ENCODE measurements around the gene NHSL2.
"Not testable (repeated sequence)": the region's sequence is repeated elsewhere in the genome, so short reads cannot be mapped to it uniquely, and the experiment has no call there.

NHSL2 gene

GRCh38 chrX:71910643-71910985 lies at the start of gene NHSL2:
Gene NHSL2 (plus strand): TSS chrX:71910845.
- no peak for DNase-seq (ENCODE audit: low read depth, low spot score)

DNA sequence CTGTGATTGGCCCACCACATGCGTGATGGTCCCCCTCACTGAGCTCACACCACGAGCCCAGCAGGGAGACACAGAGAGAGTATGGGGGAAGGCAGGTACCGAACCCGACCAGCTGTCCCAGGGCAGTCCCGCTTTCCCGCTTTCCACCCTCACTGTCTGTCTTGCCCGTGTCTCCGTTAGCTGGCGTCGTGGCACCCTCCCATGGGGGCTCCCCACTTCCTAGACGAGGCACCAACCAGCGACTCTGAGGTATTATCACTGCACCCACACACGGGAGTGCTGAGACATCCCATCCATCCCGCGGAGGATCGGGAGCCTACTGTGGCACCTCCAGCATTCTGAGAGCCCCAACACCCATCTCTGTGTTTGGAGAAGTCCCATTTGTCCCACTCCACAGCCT lies 43.0 kb upstream of the NHSL2 start:
- no peak for DNase-seq (ENCODE audit: low read depth, low spot score)

- DNase-seq (ENCODE audit: low read depth, low spot score): not testable (repeated sequence)
These were observed 41.1 kb upstream of the NHSL2 start for GRCh38 chrX:71869566-71869965.

GRCh38 chrX:71870208-71871098 lies 40.2 kb upstream of the NHSL2 start:
- no peak for DNase-seq (ENCODE audit: low read depth, low spot score)

- DNase-seq (ENCODE audit: low read depth, low spot score): no peak
These were observed 39.3 kb upstream of the NHSL2 start for GRCh38 chrX:71871367-71871766.

DNA sequence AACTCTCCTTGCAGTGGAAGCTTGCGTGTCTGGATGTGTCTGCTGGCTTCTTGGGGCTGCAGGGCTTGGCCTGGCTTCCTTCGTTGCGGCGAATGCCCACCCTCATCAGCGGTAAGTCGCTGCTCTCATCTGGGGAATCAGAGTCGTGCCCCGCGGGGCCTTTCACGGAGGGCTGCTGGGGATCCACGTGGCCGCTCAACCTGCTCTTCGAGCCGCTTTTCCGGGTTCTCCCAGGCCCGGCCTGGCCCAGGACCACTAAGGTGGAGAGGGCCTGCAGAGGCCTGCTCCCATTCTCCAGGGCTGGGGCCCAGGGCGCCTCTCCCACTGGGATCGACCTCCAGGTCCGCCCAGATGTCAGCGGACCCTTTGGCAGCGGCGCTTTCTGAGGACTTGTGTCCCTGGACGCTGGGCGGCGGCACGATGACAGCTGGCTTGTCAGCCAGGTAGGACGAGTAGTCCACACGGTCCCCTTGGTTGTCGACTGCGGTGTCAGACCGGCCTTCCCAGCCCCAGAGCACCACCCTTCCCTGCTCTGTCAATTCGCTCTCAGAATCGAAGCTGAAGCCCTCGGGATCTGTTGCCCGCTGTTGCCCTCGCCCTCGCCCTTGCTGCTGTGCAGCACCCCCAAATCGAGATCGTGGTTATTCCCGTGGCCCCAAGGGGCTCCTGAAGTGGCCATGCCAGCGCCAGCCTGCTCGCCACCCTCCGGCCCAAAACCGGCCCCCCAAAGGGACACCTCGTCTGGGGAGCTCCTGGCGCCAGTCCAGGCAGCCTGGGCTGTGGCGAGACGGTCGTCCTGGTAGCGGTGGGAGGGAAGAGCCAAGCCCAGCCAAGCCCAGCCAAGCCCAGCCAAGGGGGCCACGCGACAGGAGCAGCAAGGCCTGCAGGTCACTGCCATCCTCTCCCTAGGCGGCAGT lies 37.8 kb upstream of the NHSL2 start:
- DNase-seq (ENCODE audit: low read depth, low spot score): no peak

DNA sequence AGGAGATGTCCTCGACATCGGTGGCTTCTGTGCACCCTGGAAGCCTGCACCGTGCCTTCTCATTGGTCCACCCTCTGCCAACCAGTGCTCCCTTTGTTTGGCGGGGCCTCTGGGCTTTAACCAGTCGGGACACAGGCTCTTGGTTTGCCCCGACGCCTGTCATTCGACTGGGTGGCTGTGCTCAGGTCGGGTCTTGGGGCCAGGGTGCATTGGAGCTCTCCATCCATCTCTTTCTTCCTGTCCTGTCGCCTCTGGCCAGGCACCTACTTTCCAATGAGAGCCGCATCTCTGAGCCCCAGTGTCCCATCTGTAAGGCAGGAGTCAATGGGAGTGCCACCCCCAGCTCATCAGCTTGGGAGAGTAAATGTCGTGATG lies 37.2 kb upstream of the NHSL2 start:
- no peak for DNase-seq (ENCODE audit: low read depth, low spot score)

DNA sequence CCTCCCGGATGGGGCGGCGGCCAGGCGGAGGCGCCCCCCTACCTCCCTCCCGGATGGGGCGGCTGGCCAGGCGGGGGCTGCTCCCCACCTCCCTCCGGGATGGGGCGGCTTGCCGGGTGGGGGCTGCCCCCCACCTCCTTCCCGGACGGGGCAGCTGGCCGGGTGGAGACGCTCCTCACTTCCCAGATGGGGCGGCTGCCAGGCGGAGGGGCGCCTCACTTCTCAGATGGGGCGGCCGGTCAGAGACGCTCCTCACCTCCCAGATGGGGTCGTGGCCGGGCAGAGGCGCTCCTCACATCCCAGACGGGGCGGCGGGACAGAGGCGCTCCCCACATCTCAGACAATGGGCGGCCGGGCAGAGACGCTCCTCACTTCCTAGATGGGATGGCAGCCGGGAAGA lies 33.8 kb upstream of the NHSL2 start:
- not testable (repeated sequence) for DNase-seq (ENCODE audit: low read depth, low spot score)

- no peak for DNase-seq (ENCODE audit: low read depth, low spot score)
These were observed 25.5 kb upstream of the NHSL2 start for GRCh38 chrX:71885099-71885498.

GRCh38 chrX:71895607-71896006 lies 15.0 kb upstream of the NHSL2 start:
- no peak for DNase-seq (ENCODE audit: low read depth, low spot score)

GRCh38 chrX:71906144-71906543 lies 4.5 kb upstream of the NHSL2 start:
- DNase-seq (ENCODE audit: low read depth, low spot score): no peak

DNA sequence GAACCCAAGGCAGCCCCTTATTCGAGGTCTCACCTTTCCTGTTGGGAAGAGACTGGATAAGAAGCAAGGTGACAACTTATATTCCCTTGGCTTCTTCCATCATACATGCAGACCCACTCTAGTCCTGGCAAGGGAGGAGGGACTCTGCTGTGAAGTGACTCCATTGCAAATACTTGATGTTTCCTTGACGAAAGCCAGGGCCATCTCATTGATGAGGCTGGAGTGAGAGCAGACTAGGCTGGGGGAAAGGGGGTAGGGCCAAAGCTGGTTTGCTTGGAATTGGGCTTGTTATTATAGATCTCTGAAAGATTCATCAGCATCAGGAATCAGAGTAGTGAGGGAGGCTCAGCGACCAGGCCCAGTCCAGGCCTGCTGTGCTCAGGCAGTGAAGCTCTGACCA lies 2.3 kb upstream of the NHSL2 start:
- DNase-seq (ENCODE audit: low read depth, low spot score): no peak

DNA sequence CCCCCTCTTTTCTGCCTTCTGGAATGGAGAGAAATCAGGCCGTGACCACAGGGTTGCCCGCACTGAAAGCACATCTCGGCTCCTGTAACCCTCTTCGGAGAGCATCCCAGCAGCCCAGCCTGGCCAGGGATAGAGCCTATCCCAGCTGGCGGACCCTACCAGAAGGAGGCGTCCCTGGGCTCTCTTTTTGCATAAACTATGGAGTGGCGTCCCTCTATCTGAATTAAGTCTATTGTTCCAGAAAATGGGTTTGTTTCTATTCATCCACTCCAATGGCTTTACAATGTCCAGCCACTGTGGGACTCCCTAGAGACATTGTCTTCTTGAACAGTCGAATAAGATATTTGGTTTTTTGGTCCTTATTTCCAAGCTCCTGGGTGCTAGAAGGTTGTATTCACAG lies 689 bp upstream of the NHSL2 start:
- DNase-seq (ENCODE audit: low read depth, low spot score): no peak

- DNase-seq (ENCODE audit: low read depth, low spot score): no peak
These were observed 513 bp downstream of the NHSL2 start for GRCh38 chrX:71910986-71911730.

GRCh38 chrX:71911731-71912050 lies 1.0 kb downstream of the NHSL2 start:
- DNase-seq (ENCODE audit: low read depth, low spot score): no peak

GRCh38 chrX:71912156-71912555 lies 1.5 kb downstream of the NHSL2 start:
- no peak for DNase-seq (ENCODE audit: low read depth, low spot score)

DNA sequence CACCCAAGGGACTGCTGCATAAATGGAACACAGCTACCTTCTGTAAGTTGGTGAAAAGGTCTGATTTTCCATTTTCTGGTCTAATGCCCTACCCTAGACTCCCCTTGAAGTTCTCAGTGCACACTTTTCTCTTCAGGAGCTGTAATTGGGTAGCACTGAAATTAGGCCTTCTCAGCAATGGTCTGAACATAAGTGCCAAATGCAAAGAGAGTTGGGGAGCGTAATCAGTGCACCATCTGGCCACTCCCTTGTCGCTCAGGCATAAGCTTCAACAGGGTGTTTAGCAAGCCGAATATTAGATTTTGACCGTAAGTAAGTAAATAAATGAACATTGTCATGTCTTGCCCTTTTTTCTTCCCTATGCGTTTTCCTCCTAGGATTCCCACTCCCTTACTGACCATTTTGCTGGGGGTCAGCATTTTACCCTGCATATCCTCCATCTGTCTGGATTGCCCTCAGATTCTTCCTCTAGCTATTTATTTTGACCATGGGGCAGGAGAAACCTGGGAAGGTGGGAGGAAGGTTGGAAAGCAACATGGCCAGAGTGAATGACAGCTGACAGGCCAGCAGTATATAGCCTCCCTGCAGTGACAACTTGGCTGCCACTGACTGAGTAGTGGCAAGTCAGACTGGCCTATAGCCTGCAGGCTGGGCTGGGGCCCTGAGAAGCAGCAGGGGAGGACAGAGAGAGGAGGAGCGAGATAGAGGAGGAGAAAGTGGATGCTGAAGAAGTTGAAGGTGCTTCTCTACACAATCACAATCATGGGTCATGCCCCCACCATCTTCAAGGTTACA lies 2.7 kb downstream of the NHSL2 start:
- no peak for DNase-seq (ENCODE audit: low read depth, low spot score)

GRCh38 chrX:71917621-71918343 lies 7.1 kb downstream of the NHSL2 start:
- no peak for DNase-seq (ENCODE audit: low read depth, low spot score)

DNA sequence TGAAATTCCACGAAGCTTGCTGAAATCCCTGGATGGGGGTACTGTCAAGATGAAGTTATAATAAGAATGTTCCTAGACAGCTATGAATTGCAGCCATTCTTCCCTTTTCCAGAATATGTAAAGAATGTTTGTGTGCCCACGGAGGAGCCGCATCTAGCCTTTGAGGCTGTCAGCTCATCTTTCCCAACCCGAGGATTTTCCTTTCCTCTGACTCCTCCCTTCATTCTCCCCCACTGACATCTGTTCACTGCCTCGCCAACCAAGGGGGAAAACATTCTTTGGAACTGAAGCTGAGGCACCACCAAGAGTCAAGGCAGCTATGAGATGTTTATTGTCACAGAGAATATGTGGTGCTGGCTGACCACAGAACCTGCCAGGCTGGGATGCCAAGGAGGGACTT lies 8.8 kb downstream of the NHSL2 start:
- no peak for DNase-seq (ENCODE audit: low read depth, low spot score)

DNA sequence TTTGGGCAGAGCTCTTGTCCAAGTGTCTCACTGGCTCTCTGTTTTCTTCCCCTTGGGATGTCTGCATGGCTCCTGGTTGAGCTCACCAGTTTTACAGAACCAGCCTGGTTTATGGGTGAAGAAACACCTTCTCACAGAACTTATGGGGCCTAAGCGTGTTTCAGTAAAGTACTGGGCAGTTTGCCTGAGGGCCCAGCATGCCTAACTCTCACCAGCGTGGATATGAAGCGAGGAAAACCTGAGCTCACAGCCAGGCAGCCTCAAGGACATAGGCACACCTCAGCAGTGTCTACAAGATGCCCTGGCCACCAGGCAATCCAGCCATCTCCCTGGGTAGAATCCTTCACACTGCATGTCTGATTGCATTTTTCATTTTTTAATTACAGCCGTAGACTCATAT lies 9.2 kb downstream of the NHSL2 start:
- DNase-seq (ENCODE audit: low read depth, low spot score): no peak

DNA sequence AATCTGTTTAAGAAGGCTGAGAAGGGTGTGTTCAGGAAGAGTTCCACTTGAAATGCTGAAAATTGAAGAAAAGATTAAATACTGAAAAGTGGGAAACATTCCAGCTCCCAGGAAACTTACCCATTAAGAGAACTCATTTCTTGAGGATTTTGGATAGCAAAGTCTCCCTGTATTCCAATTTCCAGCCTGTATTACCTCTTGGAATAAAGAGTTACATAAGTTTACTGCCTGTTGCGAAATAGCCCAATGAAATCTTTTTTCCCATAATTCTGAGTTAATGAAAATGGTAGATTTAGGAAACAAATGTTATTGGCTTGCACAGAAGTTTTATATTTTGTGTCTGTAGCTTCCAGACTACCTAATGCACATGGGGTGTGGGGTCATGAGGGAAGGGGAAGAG lies 12.0 kb downstream of the NHSL2 start:
- no peak for DNase-seq (ENCODE audit: low read depth, low spot score)

Measured in brain pericyte (primary cell).